ENCODE data around the gene LRRC34.

The LRRC34 gene

GRCh38 chr3:169764882-169765612 lies 47.7 kb downstream of the LRRC34 start, which contains the start of gene TERC:
TERC (minus strand) TSS chr3:169765060.
- DNase-seq (ENCODE audit: low read depth), result peak; percentile 89

GRCh38 chr3:169764312-169764881 lies 48.3 kb downstream of the LRRC34 start:
- DNase-seq (ENCODE audit: low read depth), result peak; percentile 34

GRCh38 chr3:169760479-169760878 lies 52.2 kb downstream of the LRRC34 start:
- peak; percentile 22 for DNase-seq (ENCODE audit: low read depth)

DNA sequence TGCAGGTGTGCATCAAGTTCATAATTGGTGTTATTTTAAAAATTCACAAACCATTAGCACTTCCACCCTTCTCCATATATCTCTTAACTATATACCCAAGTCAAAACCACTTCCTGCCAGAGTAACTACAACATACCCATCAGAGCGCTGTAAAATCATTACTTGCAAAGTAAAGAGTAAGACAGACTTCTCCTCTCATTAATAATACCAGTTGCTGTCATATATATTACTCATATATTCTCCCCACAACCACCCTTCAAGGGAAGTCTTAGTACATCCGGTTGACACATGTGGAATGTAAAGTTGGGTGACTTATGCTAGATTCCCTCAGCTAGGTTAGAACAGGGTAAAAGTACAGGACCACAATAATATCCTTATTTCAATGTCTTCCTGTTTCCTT lies 53.4 kb downstream of the LRRC34 start:
- no peak for DNase-seq (ENCODE audit: low read depth)

DNA sequence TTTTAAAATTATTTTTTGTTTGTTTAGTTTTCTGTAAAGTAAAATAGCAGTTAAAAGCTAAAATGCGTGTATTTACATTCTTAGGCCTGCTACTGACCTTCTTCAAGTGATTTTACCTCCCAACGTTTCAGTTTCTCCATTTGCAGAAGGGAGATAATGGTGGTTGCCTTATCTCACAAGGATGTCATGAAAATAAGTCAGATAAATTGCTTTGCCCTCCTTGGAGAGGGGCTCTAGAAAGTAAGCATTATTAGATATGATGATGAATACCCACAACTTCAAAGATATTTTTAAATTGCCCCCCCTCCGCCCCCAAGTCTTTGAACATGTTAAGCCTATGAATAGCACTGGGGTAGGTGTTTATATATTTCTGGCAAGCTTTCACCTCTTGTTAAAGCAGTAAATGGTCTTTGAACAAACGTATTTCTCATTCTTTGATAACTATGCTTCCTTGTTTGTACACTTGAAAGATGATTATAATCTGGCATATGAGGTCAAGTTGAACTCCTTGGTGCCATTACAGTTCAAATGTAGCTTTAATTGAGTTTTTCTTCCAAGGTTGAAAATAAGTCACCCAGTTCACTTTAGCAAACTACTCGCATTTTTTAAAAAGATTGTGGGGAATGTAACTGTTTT lies 54.2 kb downstream of the LRRC34 start:
- DNase-seq (ENCODE audit: low read depth), result no peak

- no peak for DNase-seq (ENCODE audit: low read depth)
Measured at GRCh38 chr3:169755488-169755887, 57.2 kb downstream of the LRRC34 start.

DNA sequence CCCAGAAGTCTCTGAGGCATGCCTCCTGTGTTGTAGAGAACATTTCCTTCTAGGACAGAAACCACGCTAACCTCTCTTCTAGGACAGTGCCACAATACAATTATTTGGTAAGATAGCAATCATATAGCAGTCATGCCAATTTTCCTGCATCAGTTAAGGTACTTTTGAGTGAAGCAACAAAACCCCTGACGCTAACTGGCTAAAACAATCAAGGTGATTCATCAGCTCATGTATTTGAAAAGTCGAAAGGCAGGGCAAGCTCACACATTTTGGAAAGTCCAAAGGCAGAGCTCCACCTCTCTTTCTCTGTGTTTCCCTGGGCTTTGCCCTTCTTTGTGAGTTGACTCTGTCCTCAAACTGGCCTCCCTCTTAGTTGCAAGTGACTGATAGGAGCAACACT lies 58.0 kb downstream of the LRRC34 start:
- no peak for DNase-seq (ENCODE audit: low read depth)

GRCh38 chr3:169751875-169752274 lies 60.8 kb downstream of the LRRC34 start:
- DNase-seq (ENCODE audit: low read depth), result no peak

GRCh38 chr3:169750665-169751064 lies 62.0 kb downstream of the LRRC34 start:
- no peak for DNase-seq (ENCODE audit: low read depth)

GRCh38 chr3:169748670-169749069 lies 64.0 kb downstream of the LRRC34 start:
- DNase-seq (ENCODE audit: low read depth), result no peak

- no peak for DNase-seq (ENCODE audit: low read depth)
Measured at GRCh38 chr3:169746924-169747323, 65.8 kb downstream of the LRRC34 start.

DNA sequence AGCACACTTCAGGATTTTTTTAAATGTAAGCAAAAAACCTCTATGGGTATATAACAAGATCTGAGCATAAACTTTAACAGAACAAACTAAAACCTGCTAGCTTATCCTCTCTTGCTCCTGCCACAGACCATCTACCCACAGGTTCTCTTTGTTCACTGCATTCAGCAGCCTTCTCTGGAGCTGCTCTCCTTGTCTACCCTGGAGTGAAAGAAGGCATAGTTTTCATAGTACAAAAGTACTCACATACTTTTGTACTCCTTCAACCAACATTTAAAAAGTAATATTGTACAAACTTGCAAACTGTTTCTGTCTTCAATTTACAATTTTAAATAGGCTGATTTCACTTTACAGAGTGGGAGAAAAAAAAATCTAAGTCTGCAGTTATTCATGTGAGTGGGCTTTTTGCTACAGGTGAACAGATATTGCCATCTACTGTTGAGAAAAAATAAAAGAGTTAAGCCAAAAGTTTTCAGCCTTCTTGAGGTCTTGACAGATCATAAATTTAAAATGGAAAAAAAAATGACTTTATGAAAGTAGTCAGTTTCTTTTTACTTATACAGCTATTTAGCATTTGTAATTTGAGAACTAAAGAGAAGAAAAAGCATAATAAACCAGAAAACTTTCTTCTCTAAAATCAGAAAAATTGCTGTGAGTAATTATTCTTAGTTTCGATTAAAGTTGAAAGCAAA lies 68.2 kb downstream of the LRRC34 start:
- no peak for DNase-seq (ENCODE audit: low read depth)
